Measurements from ENCODE around the gene MYBPH. TPM values are rescaled to one million over a fixed set of nuclear protein-coding genes. Genes with fewer than 3 reads are reported as not detected.

The MYBPH gene
- total RNA-seq, 2 donors from 2014 or later = not detected

GRCh38 chr1:203196371-203196770 is 20.7 kb upstream of the MYBPH start:
- Mint-ChIP-seq H3K4me3 (no peak overlapping the region), H3K4me1 (no peaks in the 10 kb centered on the region), H3K36me3 (ENCODE audit: low read depth) (peaks cover 2% of the 10 kb centered on the region), H3K27ac (no peak overlapping the region), H3K27me3 (peaks cover 49% of the 10 kb centered on the region)
- no peak for DNase-seq
- no peaks in the 10 kb centered on the region for H3K9me3 ChIP-seq (ENCODE audit: control insufficient read depth, low read length, poor library complexity, severe bottlenecking)
- ATAC-seq = no peak

GRCh38 chr1:203190949-203191348 is 15.3 kb upstream of the MYBPH start:
- H3K9me3 ChIP-seq (ENCODE audit: control insufficient read depth, low read length, poor library complexity, severe bottlenecking) = no peaks in the 10 kb centered on the region
- Mint-ChIP-seq H3K4me1 (peaks cover 4% of the 10 kb centered on the region), H3K27me3 (peaks cover 46% of the 10 kb centered on the region), H3K27ac (no peak overlapping the region), H3K4me3 (no peak overlapping the region), H3K36me3 (ENCODE audit: low read depth) (peaks cover 2% of the 10 kb centered on the region)
- ATAC-seq (no peak), DNase-seq (no peak)

GRCh38 chr1:203189951-203190352 is 14.3 kb upstream of the MYBPH start:
- no peaks in the 10 kb centered on the region for H3K9me3 ChIP-seq (ENCODE audit: control insufficient read depth, low read length, poor library complexity, severe bottlenecking)
- ATAC-seq = no peak
- Mint-ChIP-seq H3K27ac (no peak overlapping the region), H3K27me3 (peaks cover 48% of the 10 kb centered on the region), H3K36me3 (ENCODE audit: low read depth) (peaks cover 2% of the 10 kb centered on the region), H3K4me3 (no peak overlapping the region), H3K4me1 (peaks cover 4% of the 10 kb centered on the region)
- DNase-seq = no peak

GRCh38 chr1:203188686-203189232 is 13.1 kb upstream of the MYBPH start:
- no peak overlapping the region for H3K27ac Mint-ChIP-seq
- no peak for ATAC-seq
- H3K27me3 Mint-ChIP-seq = peaks cover 53% of the 10 kb centered on the region

GRCh38 chr1:203187689-203188264 is 12.2 kb upstream of the MYBPH start:
- peaks cover 4% of the 10 kb centered on the region for H3K4me1 Mint-ChIP-seq
- peaks cover 2% of the 10 kb centered on the region for H3K36me3 Mint-ChIP-seq (ENCODE audit: low read depth)
- ATAC-seq = no peak
- no peak overlapping the region for H3K4me3 Mint-ChIP-seq
- H3K27ac Mint-ChIP-seq = no peak overlapping the region
- H3K9me3 ChIP-seq (ENCODE audit: control insufficient read depth, low read length, poor library complexity, severe bottlenecking) = no peaks in the 10 kb centered on the region
- H3K27me3 Mint-ChIP-seq = peaks cover 53% of the 10 kb centered on the region
- no peak for DNase-seq

More at GRCh38 chr1:203188686-203189232, 13.1 kb upstream of the MYBPH start:
- H3K36me3 Mint-ChIP-seq (ENCODE audit: low read depth) = peaks cover 2% of the 10 kb centered on the region
- DNase-seq = no peak
- H3K4me3 Mint-ChIP-seq = no peak overlapping the region
- H3K9me3 ChIP-seq (ENCODE audit: control insufficient read depth, low read length, poor library complexity, severe bottlenecking) = no peaks in the 10 kb centered on the region
- peaks cover 4% of the 10 kb centered on the region for H3K4me1 Mint-ChIP-seq

- DNase-seq (no peak), ATAC-seq (no peak)
- H3K27me3 Mint-ChIP-seq = peaks cover 48% of the 10 kb centered on the region
- no peaks in the 10 kb centered on the region for H3K9me3 ChIP-seq (ENCODE audit: control insufficient read depth, low read length, poor library complexity, severe bottlenecking)
- no peak overlapping the region for H3K27ac Mint-ChIP-seq
- H3K4me3 Mint-ChIP-seq = no peak overlapping the region
- peaks cover 2% of the 10 kb centered on the region for H3K36me3 Mint-ChIP-seq (ENCODE audit: low read depth)
- H3K4me1 Mint-ChIP-seq = peaks cover 4% of the 10 kb centered on the region
These were observed 11.7 kb upstream of the MYBPH start for GRCh38 chr1:203187304-203187685.

GRCh38 chr1:203186446-203187303 is 11.0 kb upstream of the MYBPH start, which contains the start of gene CHI3L1:
Gene CHI3L1 (minus strand): TSS chr1:203186704. CDS start chr1:203186623, 81 bp downstream.
- H3K27ac Mint-ChIP-seq = no peak within 1 kb of the TSS
- peaks cover 4% of the 10 kb centered on the region for H3K4me1 Mint-ChIP-seq
- H3K4me3 Mint-ChIP-seq = no peak within 1 kb of the TSS
- H3K36me3 Mint-ChIP-seq (ENCODE audit: low read depth) = peaks cover 2% of the 10 kb centered on the region
- H3K27me3 Mint-ChIP-seq = peaks cover 42% of the 10 kb centered on the region
- H3K9me3 ChIP-seq (ENCODE audit: control insufficient read depth, low read length, poor library complexity, severe bottlenecking) = no peaks in the 10 kb centered on the region
- no peak for ATAC-seq
- DNase-seq = no peak

GRCh38 chr1:203186091-203186445 is 10.4 kb upstream of the MYBPH start:
- H3K27ac Mint-ChIP-seq = no peak overlapping the region
- H3K4me3 Mint-ChIP-seq = no peak overlapping the region
- DNase-seq (no peak), ATAC-seq (no peak)
- H3K27me3 Mint-ChIP-seq = peaks cover 38% of the 10 kb centered on the region
- peaks cover 2% of the 10 kb centered on the region for H3K36me3 Mint-ChIP-seq (ENCODE audit: low read depth)
- no peaks in the 10 kb centered on the region for H3K9me3 ChIP-seq (ENCODE audit: control insufficient read depth, low read length, poor library complexity, severe bottlenecking)
- H3K4me1 Mint-ChIP-seq = peaks cover 4% of the 10 kb centered on the region

- H3K9me3 ChIP-seq (ENCODE audit: control insufficient read depth, low read length, poor library complexity, severe bottlenecking) = no peaks in the 10 kb centered on the region
- peaks cover 2% of the 10 kb centered on the region for H3K36me3 Mint-ChIP-seq (ENCODE audit: low read depth)
- ATAC-seq = no peak
- no peak overlapping the region for H3K27ac Mint-ChIP-seq
- peaks cover 41% of the 10 kb centered on the region for H3K27me3 Mint-ChIP-seq
- H3K4me3 Mint-ChIP-seq = no peak overlapping the region
- no peak for DNase-seq
- peaks cover 6% of the 10 kb centered on the region for H3K4me1 Mint-ChIP-seq
These were observed 10.0 kb upstream of the MYBPH start for GRCh38 chr1:203185585-203185984.

GRCh38 chr1:203185061-203185461 is 9.4 kb upstream of the MYBPH start:
- H3K9me3 ChIP-seq (ENCODE audit: control insufficient read depth, low read length, poor library complexity, severe bottlenecking) = no peaks in the 10 kb centered on the region
- Mint-ChIP-seq H3K27me3 (peaks cover 41% of the 10 kb centered on the region), H3K4me3 (no peak overlapping the region), H3K27ac (no peak overlapping the region), H3K4me1 (peaks cover 6% of the 10 kb centered on the region), H3K36me3 (ENCODE audit: low read depth) (peaks cover 2% of the 10 kb centered on the region)
- ATAC-seq = no peak
- DNase-seq = no peak

GRCh38 chr1:203184467-203184866 is 8.8 kb upstream of the MYBPH start:
- no peaks in the 10 kb centered on the region for H3K9me3 ChIP-seq (ENCODE audit: control insufficient read depth, low read length, poor library complexity, severe bottlenecking)
- ATAC-seq (no peak), DNase-seq (no peak)
- Mint-ChIP-seq H3K27ac (no peak overlapping the region), H3K36me3 (ENCODE audit: low read depth) (peaks cover 2% of the 10 kb centered on the region), H3K27me3 (peaks cover 41% of the 10 kb centered on the region), H3K4me3 (no peak overlapping the region), H3K4me1 (peaks cover 6% of the 10 kb centered on the region)

- Mint-ChIP-seq H3K4me1 (peaks cover 6% of the 10 kb centered on the region), H3K27me3 (peaks cover 46% of the 10 kb centered on the region), H3K27ac (no peak overlapping the region), H3K4me3 (no peak overlapping the region), H3K36me3 (ENCODE audit: low read depth) (peaks cover 2% of the 10 kb centered on the region)
- no peaks in the 10 kb centered on the region for H3K9me3 ChIP-seq (ENCODE audit: control insufficient read depth, low read length, poor library complexity, severe bottlenecking)
- DNase-seq (no peak), ATAC-seq (no peak)
These were observed 8.2 kb upstream of the MYBPH start for GRCh38 chr1:203183828-203184227.

GRCh38 chr1:203182387-203182953 is 6.8 kb upstream of the MYBPH start:
- DNase-seq (no peak), ATAC-seq (no peak)
- no peak overlapping the region for H3K4me3 Mint-ChIP-seq
- H3K36me3 Mint-ChIP-seq (ENCODE audit: low read depth) = peaks cover 2% of the 10 kb centered on the region
- peaks cover 46% of the 10 kb centered on the region for H3K27me3 Mint-ChIP-seq
- no peaks in the 10 kb centered on the region for H3K9me3 ChIP-seq (ENCODE audit: control insufficient read depth, low read length, poor library complexity, severe bottlenecking)
- H3K27ac Mint-ChIP-seq = no peak overlapping the region
- peaks cover 6% of the 10 kb centered on the region for H3K4me1 Mint-ChIP-seq
